ENCODE results near the gene TICRR. TPM values are rescaled to one million over a fixed set of nuclear protein-coding genes. Genes with fewer than 3 reads are reported as not detected.

Gene TICRR
- total RNA-seq, 1 experiment from 2014 or later: 37.4 TPM

GRCh38 chr15:89627256-89627970 lies 52.1 kb downstream of the TICRR start:
- Mint-ChIP-seq H3K27me3 (ENCODE audit: low read depth) (no peaks in the 10 kb centered on the region), H3K36me3 (peaks cover 92% of the 10 kb centered on the region), H3K27ac (no peak overlapping the region), H3K4me1 (no peaks in the 10 kb centered on the region), H3K4me3 (no peak overlapping the region), H3K9me3 (0 out of 2 replicates have a peak, but pooled peaks cover 2% of the 10 kb centered on the region)
- TF ChIP-seq IRF2 (CRISPR knock-in tag; IDR thresholded peaks at IDR 0.05; ENCODE audit: borderline replicate concordance, low read depth) (no peak), ZNF281 (CRISPR knock-in tag; IDR thresholded peaks at IDR 0.05) (no peak), ZNF423 (CRISPR knock-in tag; IDR thresholded peaks at IDR 0.05) (no peak), FOXP4 (CRISPR knock-in tag; IDR thresholded peaks at IDR 0.05) (no peak), NR1H2 (CRISPR knock-in tag; IDR thresholded peaks at IDR 0.05) (no peak), ZNF263 (CRISPR knock-in tag; IDR thresholded peaks at IDR 0.05; ENCODE audit: low read depth) (no peak), TEAD1 (CRISPR knock-in tag; IDR thresholded peaks at IDR 0.05) (no peak), CREM (CRISPR knock-in tag; IDR thresholded peaks at IDR 0.05) (no peak)
- ChIA-PET CTCF (no interaction called here), POLR2A (no interaction called here)
- ATAC-seq (no peak), DNase-seq (ENCODE audit: low spot score) (no peak)

GRCh38 chr15:89628301-89628700 lies 53.0 kb downstream of the TICRR start:
- POLR2A ChIA-PET: no interaction called here
- no peak overlapping the region for H3K4me3 Mint-ChIP-seq
- DNase-seq (ENCODE audit: low spot score) (no peak), ATAC-seq (no peak)
- no peak overlapping the region for H3K27ac Mint-ChIP-seq
- peaks cover 7% of the 10 kb centered on the region; the same call in 1 of the 2 replicates for H3K9me3 Mint-ChIP-seq
- H3K4me1 Mint-ChIP-seq: no peaks in the 10 kb centered on the region
- H3K27me3 Mint-ChIP-seq (ENCODE audit: low read depth): no peaks in the 10 kb centered on the region
- CTCF ChIA-PET: interaction anchor here (0.7 to 2.3 kb wide), 3 partner anchors 18 to 136 kb away, joined by 3 to 11 read pairs (median 3); partner anchors contain the start of gene TICRR
- H3K36me3 Mint-ChIP-seq: peaks cover 92% of the 10 kb centered on the region
- TF ChIP-seq OVOL2 (CRISPR knock-in tag; IDR thresholded peaks at IDR 0.05; ENCODE audit: borderline replicate concordance) (no peak), E2F1 (CRISPR knock-in tag; IDR thresholded peaks at IDR 0.05) (no peak), HMGA2 (CRISPR knock-in tag; IDR thresholded peaks at IDR 0.05) (no peak), ZNF425 (CRISPR knock-in tag; conservative IDR thresholded peaks at IDR 0.05) (no peak), ATF1 (CRISPR knock-in tag; IDR thresholded peaks at IDR 0.05) (no peak), ZNF281 (CRISPR knock-in tag; IDR thresholded peaks at IDR 0.05) (no peak), RORB (CRISPR knock-in tag; IDR thresholded peaks at IDR 0.05) (no peak), PRDM15 (CRISPR knock-in tag; IDR thresholded peaks at IDR 0.05) (no peak), STAT6 (CRISPR knock-in tag; conservative IDR thresholded peaks at IDR 0.05; ENCODE audit: low read depth) (no peak)

Data from WTC11 (cell line).